ENCODE results near the gene C1S. TPM values are rescaled to one million over a fixed set of nuclear protein-coding genes. Genes with fewer than 3 reads are reported as not detected.

C1S gene
- total RNA-seq, 4 donors from 2014 or later = 58.1 to 90.8 (median 85.9) TPM

DNA sequence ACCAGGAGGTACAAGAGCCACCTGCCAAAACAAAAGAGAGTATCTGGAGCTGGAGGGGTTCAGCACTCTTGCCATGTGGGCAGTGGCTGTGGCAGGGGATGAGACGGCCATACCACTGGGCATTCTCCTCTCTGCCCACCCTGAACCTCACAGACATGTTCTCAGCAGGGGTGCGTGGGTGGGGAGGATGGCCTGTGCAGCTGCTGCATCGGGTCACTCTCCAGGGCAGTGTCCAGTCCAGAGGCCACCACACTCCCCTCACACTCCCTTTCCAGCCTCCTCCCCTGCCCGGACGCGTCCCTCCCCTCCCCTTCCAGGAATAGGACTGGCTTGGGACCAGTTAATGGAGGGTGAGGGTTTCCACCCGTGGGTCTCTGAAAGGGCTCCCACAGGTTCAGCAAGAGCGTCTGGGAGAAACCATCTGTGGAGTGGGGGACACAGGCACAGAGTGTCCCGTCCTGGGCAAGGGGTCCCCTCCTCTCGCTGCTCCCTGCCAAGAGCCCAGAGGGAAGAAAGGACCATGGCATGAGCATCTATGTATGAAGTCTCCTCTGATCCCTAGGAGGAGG lies 31.2 kb downstream of the C1S start:
- Histone ChIP-seq H3K27me3 (no peaks in the 10 kb centered on the region), H3K9me3 (no peaks in the 10 kb centered on the region), H3K27ac (peak overlapping the region; percentile 68 to 80 (median 70)), H3K4me1 (peaks cover 8 to 17% of the 10 kb centered on the region in 2 donors), H3K36me3 (no peaks in the 10 kb centered on the region), H3K4me3 (peak overlapping the region; percentile 48 to 78 (median 59))
- in situ Hi-C loops (cut with MboI; ENCODE audit: low sequenced_read_pairs in 4 of 4) = loop anchor here in 1 of 4 donors (5.0 kb wide), 1 partner anchor 34 kb away; no protein-coding TSS in a partner anchor
- DNase-seq (peak in 1 of 2 donors; percentile 36), ATAC-seq (peak; percentile 15 to 20)
- intact Hi-C loops (cut with DNase I; ENCODE audit: low total_unique reads) = loop anchor here (1.0 to 5.0 kb wide), 3 partner anchors 31 to 169 kb away; partner anchors contain the start of genes C12orf57, C1S and RNU7-1
- TF ChIP-seq CTCF (IDR thresholded peaks at IDR 0.05 in 4 of 5, conservative IDR thresholded peaks at IDR 0.05 in 1 of 5) = no peak
- TF ChIP-seq POLR2A (IDR thresholded peaks at IDR 0.05) = no peak

DNA sequence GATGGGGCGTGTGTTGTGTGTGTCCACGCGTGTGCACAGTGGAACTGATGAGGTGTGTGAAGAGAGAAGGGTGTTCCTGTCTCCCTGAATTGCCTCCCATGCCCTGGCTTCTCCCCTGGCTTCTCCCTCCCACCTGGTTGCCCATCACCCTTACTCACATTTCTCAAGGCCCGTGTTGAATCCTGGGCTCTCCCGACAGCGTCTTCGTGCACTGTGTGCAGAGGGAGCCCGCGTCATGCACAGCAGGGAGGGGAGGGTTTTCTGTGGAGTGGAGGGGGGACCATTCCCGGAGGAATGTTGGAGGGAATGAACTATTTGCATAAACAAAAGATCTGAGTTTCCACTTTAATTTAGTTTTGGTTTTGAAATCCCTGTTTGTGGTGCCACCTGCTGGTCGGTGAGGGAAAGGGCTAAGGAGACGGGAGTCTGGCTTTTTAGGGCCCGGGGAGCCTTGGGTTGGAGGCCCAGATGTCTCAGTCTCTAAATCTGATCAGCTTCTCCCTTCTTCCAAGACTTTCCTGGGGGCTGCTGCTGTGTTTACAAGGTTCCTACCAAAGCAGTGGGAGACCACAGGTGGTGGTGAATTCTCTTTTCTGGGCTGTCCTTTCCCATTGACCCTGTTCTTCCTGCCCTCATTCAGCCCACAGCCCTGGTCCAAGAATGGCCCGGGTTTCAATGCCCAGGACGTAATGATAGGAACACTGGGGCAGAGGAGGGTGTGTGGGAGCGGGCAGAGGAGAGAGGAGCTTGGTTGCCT lies 31.9 kb downstream of the C1S start, which contains the start of gene C1R:
Gene C1R, minus strand, starts transcription at position 217 of the 757 bp plus-strand sequence. Its CDS starts 57 bp downstream, at position 160.
- peak within 1 kb of the TSS; percentile 48 to 78 (median 59) for H3K4me3 ChIP-seq
- peak in 1 of 2 donors; percentile 48 for TF ChIP-seq POLR2A (IDR thresholded peaks at IDR 0.05)
- TF ChIP-seq CTCF (IDR thresholded peaks at IDR 0.05 in 4 of 5, conservative IDR thresholded peaks at IDR 0.05 in 1 of 5) = peak; percentile 75 to 93 (median 88)
- H3K27me3 ChIP-seq = no peaks in the 10 kb centered on the region
- in situ Hi-C loops (cut with MboI; ENCODE audit: low sequenced_read_pairs in 4 of 4) = loop anchor here in 1 of 4 donors (5.0 kb wide), 1 partner anchor 35 kb away; no protein-coding TSS in a partner anchor
- peak within 1 kb of the TSS; percentile 68 to 80 (median 70) for H3K27ac ChIP-seq
- no peaks in the 10 kb centered on the region for H3K36me3 ChIP-seq
- H3K9me3 ChIP-seq = no peaks in the 10 kb centered on the region
- ATAC-seq (peak; percentile 67 to 75), DNase-seq (peak; percentile 50 to 70)
- intact Hi-C loops (cut with DNase I; ENCODE audit: low total_unique reads) = loop anchor here (1.0 to 5.0 kb wide), 3 partner anchors 32 to 170 kb away; partner anchors contain the start of genes C12orf57, C1S and RNU7-1
- peaks cover 8 to 24% of the 10 kb centered on the region in 2 donors for H3K4me1 ChIP-seq

DNA sequence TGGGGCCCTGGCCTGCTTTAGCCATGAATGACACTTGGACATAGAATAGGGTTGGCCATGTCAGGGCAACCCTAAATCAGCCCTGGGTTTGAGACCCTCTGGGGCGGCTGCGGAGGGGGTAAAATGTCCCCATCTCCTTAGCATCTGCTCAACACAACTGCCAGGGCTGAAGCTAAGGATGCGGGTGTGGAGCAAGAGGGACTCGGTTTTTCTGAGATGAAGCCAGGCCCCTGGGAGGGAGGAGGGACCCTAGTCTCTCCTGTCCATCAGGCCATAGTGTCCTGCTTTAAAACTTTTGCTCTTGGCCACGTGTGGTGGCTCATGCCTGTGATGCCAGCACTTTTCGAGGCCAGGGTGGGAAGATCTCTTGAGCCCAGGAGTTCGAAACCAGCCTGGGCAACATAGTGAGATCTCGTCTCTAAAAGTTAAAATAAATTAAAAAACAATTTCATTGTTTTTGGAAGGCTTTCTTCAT lies 32.5 kb downstream of the C1S start:
- peaks cover 8 to 25% of the 10 kb centered on the region in 2 donors for H3K4me1 ChIP-seq
- no peak overlapping the region for H3K4me3 ChIP-seq
- no peak for ATAC-seq

More for the DNA sequence above, 32.5 kb downstream of the C1S start:
- Histone ChIP-seq H3K36me3 (no peaks in the 10 kb centered on the region), H3K9me3 (no peaks in the 10 kb centered on the region), H3K27me3 (no peaks in the 10 kb centered on the region), H3K27ac (peak overlapping the region; percentile 68 to 80 (median 70))
- DNase-seq = no peak
- no peak for TF ChIP-seq CTCF (IDR thresholded peaks at IDR 0.05 in 4 of 5, conservative IDR thresholded peaks at IDR 0.05 in 1 of 5)
- TF ChIP-seq POLR2A (IDR thresholded peaks at IDR 0.05) = no peak
- in situ Hi-C loops (cut with MboI; ENCODE audit: low sequenced_read_pairs in 4 of 4) (loop anchor here in 1 of 4 donors (5.0 kb wide), 1 partner anchor 36 kb away; no protein-coding TSS in a partner anchor), intact Hi-C loops (cut with DNase I; ENCODE audit: low total_unique reads) (loop anchor here (1.0 to 5.0 kb wide), 4 partner anchors 15 to 171 kb away; partner anchors contain the start of genes C12orf57, C1S and RNU7-1)

Data from gastrocnemius medialis (tissue), 4 donors.